Measurements from ENCODE around the gene PPM1L. TPM values are rescaled to one million over a fixed set of nuclear protein-coding genes. Genes with fewer than 3 reads are reported as not detected.

The PPM1L gene
- total and polyA plus RNA-seq, 2 donors (not counting 1 experiment from before 2014, with no cell fraction given), result 0.33 to 2.5 TPM

DNA sequence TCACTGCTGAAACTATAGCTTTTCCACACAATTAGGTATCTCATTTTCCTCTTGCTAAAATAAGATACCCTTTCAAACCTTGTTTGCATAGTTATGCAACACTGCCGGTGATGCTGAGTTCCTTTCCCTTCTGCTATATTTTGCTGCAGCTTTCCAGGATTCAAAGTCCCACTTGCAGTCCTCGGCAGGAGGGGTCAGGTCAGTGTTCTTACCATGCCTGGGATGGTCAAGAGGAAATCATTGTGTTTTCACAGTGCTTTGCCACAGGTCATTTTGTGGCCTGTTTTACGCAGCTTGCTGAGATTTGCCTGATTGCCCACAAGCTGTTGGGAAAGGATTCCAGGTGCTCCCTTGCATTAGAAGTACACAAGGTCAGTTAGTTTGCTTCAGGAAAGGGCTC is 192.2 kb downstream of the PPM1L start:
- Histone ChIP-seq H2AFZ (ENCODE audit: low read length) (no peak overlapping the region), H4K20me1 (ENCODE audit: control insufficient read depth, extremely low read depth, insufficient read depth, low read length) (no peaks in the 10 kb centered on the region), H3K4me1 (ENCODE audit: control insufficient read depth, extremely low read depth, insufficient read depth, low read length) (no peaks in the 10 kb centered on the region), H3K4me3 (replicated peaks in 1 of 4; ENCODE audit: control extremely low read depth in 1 of 4, insufficient read depth in 1 of 4, low read depth in 3 of 4, low read length in 4 of 4) (no peak overlapping the region), H3K79me2 (ENCODE audit: control insufficient read depth, insufficient read depth, low read length) (no peaks in the 10 kb centered on the region), H3K27me3 (ENCODE audit: control insufficient read depth, insufficient read depth, low read length) (no peaks in the 10 kb centered on the region), H3K9ac (ENCODE audit: insufficient read depth, low read length) (no peak overlapping the region), H3K36me3 (ENCODE audit: control insufficient read depth, insufficient read depth, low read length) (no peaks in the 10 kb centered on the region), H3K9me3 (ENCODE audit: control insufficient read depth, insufficient read depth, low read depth, low read length) (no peaks in the 10 kb centered on the region), H3K27ac (ENCODE audit: insufficient read depth, low read length) (no peak overlapping the region), H3K4me2 (ENCODE audit: extremely low read depth, insufficient read depth, low read length) (no peak overlapping the region)
- TF ChIP-seq EZH2 (IDR thresholded peaks at IDR 0.05; ENCODE audit: low read length, missing control alignments), result no peak
- TF ChIP-seq, protein P1, sequence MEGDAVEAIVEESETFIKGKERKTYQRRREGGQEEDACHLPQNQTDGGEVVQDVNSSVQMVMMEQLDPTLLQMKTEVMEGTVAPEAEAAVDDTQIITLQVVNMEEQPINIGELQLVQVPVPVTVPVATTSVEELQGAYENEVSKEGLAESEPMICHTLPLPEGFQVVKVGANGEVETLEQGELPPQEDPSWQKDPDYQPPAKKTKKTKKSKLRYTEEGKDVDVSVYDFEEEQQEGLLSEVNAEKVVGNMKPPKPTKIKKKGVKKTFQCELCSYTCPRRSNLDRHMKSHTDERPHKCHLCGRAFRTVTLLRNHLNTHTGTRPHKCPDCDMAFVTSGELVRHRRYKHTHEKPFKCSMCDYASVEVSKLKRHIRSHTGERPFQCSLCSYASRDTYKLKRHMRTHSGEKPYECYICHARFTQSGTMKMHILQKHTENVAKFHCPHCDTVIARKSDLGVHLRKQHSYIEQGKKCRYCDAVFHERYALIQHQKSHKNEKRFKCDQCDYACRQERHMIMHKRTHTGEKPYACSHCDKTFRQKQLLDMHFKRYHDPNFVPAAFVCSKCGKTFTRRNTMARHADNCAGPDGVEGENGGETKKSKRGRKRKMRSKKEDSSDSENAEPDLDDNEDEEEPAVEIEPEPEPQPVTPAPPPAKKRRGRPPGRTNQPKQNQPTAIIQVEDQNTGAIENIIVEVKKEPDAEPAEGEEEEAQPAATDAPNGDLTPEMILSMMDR (conservative IDR thresholded peaks at IDR 0.05 in 1 of 2, IDR thresholded peaks at IDR 0.05 in 1 of 2; ENCODE audit: low read depth in 1 of 2, low read length in 2 of 2), result no peak
- no peak for DNase-seq (ENCODE audit: low read depth in 2 of 2)

DNA sequence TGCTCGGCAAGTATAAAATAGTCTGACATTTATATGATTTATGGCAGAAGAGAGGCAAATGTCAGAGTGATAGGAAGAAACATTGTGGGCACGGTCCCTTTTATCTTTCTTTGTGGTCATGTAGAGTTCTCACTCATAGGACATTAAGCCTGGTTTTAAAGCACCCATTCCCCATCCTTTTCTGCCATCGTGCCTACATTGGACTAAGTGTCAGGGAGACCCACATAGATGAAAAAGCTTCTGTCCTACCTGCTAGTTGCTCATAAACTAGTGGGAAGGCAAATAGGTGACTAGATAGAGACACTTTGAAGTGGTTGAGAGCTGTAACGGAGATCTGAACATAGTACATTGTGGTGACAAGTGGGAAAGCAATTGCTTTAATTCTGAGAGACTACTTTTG is 193.4 kb downstream of the PPM1L start:
- Histone ChIP-seq H2AFZ (ENCODE audit: low read length) (no peak overlapping the region), H3K27ac (ENCODE audit: insufficient read depth, low read length) (no peak overlapping the region), H3K79me2 (ENCODE audit: control insufficient read depth, insufficient read depth, low read length) (no peaks in the 10 kb centered on the region), H3K9me3 (ENCODE audit: control insufficient read depth, insufficient read depth, low read depth, low read length) (no peaks in the 10 kb centered on the region), H4K20me1 (ENCODE audit: control insufficient read depth, extremely low read depth, insufficient read depth, low read length) (no peaks in the 10 kb centered on the region), H3K4me2 (ENCODE audit: extremely low read depth, insufficient read depth, low read length) (no peak overlapping the region), H3K36me3 (ENCODE audit: control insufficient read depth, insufficient read depth, low read length) (no peaks in the 10 kb centered on the region), H3K27me3 (ENCODE audit: control insufficient read depth, insufficient read depth, low read length) (no peaks in the 10 kb centered on the region), H3K4me3 (replicated peaks in 1 of 4; ENCODE audit: control extremely low read depth in 1 of 4, insufficient read depth in 1 of 4, low read depth in 3 of 4, low read length in 4 of 4) (no peak overlapping the region), H3K4me1 (ENCODE audit: control insufficient read depth, extremely low read depth, insufficient read depth, low read length) (no peaks in the 10 kb centered on the region), H3K9ac (ENCODE audit: insufficient read depth, low read length) (no peak overlapping the region)
- no peak for TF ChIP-seq EZH2 (IDR thresholded peaks at IDR 0.05; ENCODE audit: low read length, missing control alignments)
- TF ChIP-seq, protein P1 (conservative IDR thresholded peaks at IDR 0.05 in 1 of 2, IDR thresholded peaks at IDR 0.05 in 1 of 2; ENCODE audit: low read depth in 1 of 2, low read length in 2 of 2), result no peak
- DNase-seq (ENCODE audit: low read depth in 2 of 2), result no peak

DNA sequence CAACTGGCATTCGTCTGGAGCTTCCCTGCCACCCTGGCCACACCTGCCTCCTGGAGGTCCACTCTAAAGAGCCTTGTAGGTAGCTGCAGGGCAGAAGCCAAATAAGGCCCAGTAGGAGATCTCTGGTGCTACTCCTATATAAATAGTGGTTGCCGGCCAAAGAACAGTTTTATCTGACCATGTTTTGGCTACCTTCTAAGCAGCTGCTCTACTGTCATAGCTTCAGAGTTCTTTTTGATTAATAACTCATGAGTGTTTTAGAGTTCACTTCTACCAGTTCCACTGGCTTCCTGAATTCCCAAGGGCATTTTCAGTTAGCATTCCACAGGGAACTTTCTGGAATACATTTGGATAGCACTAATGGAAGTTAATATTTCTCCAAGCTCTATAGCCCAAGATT is 194.5 kb downstream of the PPM1L start:
- Histone ChIP-seq H3K9me3 (ENCODE audit: control insufficient read depth, insufficient read depth, low read depth, low read length) (no peaks in the 10 kb centered on the region), H3K4me3 (replicated peaks in 1 of 4; ENCODE audit: control extremely low read depth in 1 of 4, insufficient read depth in 1 of 4, low read depth in 3 of 4, low read length in 4 of 4) (no peak overlapping the region), H3K27ac (ENCODE audit: insufficient read depth, low read length) (no peak overlapping the region), H3K9ac (ENCODE audit: insufficient read depth, low read length) (no peak overlapping the region), H2AFZ (ENCODE audit: low read length) (no peak overlapping the region), H4K20me1 (ENCODE audit: control insufficient read depth, extremely low read depth, insufficient read depth, low read length) (no peaks in the 10 kb centered on the region), H3K4me2 (ENCODE audit: extremely low read depth, insufficient read depth, low read length) (no peak overlapping the region), H3K27me3 (ENCODE audit: control insufficient read depth, insufficient read depth, low read length) (no peaks in the 10 kb centered on the region), H3K36me3 (ENCODE audit: control insufficient read depth, insufficient read depth, low read length) (no peaks in the 10 kb centered on the region), H3K79me2 (ENCODE audit: control insufficient read depth, insufficient read depth, low read length) (no peaks in the 10 kb centered on the region), H3K4me1 (ENCODE audit: control insufficient read depth, extremely low read depth, insufficient read depth, low read length) (no peaks in the 10 kb centered on the region)
- peak in 1 of 2 donors; percentile 29 for DNase-seq (ENCODE audit: low read depth in 2 of 2)
- TF ChIP-seq, protein P1 (conservative IDR thresholded peaks at IDR 0.05 in 1 of 2, IDR thresholded peaks at IDR 0.05 in 1 of 2; ENCODE audit: low read depth in 1 of 2, low read length in 2 of 2), result no peak
- no peak for TF ChIP-seq EZH2 (IDR thresholded peaks at IDR 0.05; ENCODE audit: low read length, missing control alignments)
